GM19239 (cell line): ENCODE results near the gene SMARCA4.

Experiments used
- DNase-seq: peaks from one replicate; pipeline ENCODE4 v3.0.0; 2011; ENCODE audit warnings: low spot score; ENCODE audit not compliant: insufficient read length
- FAIRE-seq: peaks from 2 replicates; lab custom pipeline; 2011; peaks lifted over from hg19 to GRCh38; lab: Jason Lieb, UNC

Gene SMARCA4

DNA sequence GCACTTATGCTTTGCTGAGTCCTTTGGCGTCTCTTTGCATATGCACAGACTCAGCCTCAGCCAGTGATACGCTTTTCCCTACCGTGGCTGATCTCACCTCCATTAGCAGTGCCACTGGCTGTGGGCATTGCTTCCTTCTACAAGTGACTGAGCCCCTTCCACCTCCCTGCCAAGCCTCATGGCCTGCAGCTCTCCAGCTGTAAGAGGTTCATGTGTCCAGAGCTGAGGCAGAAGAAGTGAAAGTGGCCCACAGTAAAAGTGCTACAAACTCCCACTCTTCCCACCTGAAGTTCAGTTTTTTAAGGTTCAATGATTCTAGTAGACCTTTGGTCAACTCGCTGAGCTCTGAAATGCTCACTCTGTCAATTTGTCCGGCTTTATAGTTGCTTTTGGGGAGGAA is 44.7 kb downstream of the SMARCA4 start:
- DNase-seq: no peak
- no peak for FAIRE-seq

DNA sequence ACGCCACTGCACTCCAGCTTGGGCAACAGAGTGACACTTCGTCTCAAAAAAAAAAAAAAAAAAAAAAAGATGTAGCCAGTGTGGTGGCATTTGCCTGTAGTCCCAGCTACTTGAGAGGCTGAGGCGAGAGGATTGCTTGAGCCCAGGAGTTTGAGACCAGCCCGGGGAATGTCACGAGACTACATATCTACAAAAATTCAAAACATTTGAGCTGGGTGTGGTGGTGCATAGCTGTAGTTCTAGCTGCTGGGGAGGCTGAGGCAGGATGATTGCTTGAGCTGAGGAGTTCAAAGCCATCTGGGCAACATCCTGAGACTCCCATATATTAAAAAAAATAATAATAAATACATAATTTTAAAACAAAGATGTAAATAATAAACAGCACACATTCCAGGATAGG is 46.6 kb downstream of the SMARCA4 start:
- no peak for FAIRE-seq

DNA sequence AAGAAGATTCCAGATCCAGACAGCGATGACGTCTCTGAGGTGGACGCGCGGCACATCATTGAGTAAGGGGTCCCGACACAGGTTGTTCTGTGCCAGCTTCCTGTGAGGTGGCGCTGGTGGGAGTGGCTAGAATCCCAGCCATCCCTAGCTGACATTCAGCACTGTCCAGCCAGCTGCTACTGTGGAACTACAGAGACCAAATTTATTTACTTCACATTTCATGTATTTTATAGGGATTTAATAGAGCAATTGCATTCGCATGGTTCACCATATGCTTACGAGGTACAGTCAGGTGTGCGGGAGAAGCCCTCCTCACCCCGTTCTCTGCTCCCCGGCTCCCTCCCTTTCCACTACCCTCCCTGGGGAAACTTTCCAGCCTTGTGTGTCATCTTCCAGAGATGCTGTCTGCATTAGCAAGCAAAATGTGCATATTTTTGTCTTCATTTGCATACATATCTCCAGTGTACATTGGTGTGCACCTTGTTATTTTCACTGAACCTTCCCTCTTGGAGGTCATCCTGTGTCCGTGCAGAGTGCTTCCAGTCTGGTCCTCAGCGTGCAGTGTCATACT is 47.2 kb downstream of the SMARCA4 start:
- FAIRE-seq: no peak
- no peak for DNase-seq

More for the DNA sequence above, 46.6 kb downstream of the SMARCA4 start:
- no peak for DNase-seq

DNA sequence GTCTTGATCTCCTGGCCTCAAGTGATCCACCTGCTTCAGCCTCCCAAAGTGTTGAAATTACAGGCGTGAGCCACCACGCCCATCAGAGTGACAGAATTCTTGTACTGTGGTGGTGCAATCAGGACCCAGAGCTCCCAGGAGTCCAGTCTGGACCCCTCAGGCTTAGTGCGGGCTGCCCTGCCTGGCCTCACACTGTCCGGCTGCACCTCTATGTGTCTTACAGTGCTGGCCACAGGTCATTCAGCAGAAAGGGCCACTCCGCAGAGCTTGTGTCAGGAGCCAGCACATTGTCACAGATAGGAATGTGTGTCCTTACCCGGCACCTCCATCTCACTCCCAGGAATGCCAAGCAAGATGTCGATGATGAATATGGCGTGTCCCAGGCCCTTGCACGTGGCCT is 49.2 kb downstream of the SMARCA4 start:
- no peak for FAIRE-seq

DNA sequence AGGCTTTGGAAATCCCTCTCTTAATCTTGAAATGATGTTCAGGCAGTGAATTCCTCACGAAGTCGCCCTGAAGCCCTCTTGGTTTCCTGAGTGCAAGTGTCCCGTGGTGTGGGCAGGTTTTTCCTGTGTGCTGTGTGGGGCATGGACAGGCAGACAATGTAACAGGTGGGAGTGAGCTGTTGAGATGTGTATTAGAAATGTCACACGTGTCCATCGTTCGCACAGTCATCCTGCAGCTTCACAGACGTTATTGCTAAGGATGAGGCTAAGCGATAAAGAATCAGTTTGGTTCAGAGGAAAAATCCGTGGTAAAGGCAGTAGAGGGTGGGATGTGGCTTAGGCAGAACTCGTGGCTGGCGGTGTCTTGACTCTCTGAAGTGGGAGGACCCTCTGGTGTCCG is 51.7 kb downstream of the SMARCA4 start:
- DNase-seq (no peak), FAIRE-seq (no peak)

More for the DNA sequence above, 49.2 kb downstream of the SMARCA4 start:
- DNase-seq: no peak

DNA sequence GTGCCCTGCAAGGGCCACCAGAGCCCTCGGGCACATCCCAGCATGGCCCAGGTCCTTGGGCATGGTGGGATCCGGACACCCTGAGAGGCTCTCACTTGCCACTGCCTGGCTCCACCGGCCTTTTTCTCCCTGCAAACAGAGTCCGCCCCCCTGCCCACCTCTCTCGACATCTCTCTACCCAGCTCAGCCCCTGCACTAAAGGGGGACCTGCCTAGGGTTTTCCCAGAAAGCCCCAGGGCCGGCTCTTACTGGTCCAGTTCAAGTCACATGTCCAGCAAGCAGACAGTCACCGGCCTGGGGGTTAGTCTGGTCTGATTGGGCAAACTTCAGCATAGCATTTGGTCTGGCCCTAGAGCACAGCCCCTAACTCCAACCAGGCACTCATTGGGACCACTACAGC is 52.9 kb downstream of the SMARCA4 start:
- DNase-seq (no peak), FAIRE-seq (no peak)

DNA sequence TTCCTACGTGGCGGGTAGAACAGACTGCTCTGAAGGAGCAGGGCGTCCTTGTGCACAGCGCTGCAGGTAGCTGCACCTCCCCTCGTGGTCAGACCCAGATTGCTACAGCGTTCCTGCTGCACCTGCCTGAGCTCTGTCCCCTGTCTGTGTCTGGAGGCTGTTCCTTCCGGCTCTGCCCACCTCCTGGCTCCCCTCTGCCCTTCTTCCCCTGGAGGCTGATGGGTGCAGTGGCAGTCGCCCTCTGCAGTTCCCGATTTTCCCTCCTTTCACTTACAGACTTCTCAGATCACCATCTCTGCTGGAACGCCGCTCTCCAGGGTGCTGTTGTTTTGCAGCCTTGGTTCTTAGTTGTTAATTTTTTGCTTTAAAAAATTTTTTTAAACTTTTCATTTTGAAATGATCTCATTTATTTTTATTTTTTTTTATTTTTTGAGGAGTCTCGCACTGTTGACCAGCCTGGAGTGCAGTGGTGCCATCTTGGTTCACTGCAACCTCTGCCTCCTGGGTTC is 53.6 kb downstream of the SMARCA4 start:
- no peak for FAIRE-seq
- no peak for DNase-seq

DNA sequence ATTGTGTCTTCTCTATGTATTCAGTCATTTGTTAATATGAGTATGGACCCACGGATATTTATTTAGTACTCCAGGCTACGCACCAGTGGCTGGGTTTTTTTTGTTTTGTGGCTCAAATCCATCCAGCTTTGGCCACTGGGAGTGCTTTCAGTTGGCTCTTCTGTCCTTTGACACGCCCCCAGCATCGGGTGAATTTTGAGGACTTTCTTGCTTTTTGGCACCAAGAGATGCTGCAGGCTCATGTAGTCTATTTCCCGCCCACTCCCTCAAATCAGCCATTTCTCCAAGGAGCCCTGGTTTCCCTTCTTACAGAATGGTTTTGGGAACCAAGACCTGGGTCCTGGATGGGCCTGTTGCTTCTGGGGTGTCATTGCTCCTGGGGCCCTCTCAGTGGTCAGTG is 55.8 kb downstream of the SMARCA4 start:
- DNase-seq (no peak), FAIRE-seq (no peak)

DNA sequence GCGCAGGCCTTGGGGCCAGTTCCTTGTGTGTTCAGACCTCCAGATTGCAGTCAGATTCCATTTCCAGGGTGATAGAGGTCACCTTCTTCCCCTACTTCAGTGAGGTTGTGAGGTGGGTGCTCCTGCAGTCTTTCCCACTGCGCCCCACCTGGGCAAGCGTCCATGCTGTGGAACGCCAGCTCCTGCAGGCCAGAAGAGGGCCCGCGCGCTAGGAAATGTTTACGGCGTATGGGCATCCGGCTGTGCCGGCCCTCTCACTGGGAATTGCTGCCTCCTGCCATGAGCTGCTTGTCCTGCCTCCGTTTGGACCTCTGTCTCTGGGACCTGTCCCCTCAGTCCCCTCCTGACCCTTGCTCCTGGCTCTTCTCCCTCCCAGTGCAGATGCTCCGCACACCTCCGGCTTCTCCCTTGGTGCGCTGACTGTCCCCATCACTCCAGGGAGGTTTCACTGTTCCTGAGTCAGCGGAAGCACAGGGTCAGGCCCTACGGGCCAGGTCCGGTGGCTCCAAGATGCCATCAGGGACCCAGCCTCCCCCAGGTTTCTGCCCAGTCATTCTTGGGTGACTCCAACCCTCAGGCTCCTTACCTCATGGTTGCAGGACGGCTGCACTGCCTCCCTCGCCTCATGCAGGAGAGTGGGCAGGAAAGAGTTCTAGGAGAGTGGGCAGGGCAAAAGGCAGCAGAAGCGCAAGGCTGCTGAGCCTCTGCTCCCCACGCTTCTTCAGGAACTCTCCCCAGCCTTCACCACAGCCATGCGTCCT is 56.6 kb downstream of the SMARCA4 start:
- no peak for FAIRE-seq
- DNase-seq: no peak

DNA sequence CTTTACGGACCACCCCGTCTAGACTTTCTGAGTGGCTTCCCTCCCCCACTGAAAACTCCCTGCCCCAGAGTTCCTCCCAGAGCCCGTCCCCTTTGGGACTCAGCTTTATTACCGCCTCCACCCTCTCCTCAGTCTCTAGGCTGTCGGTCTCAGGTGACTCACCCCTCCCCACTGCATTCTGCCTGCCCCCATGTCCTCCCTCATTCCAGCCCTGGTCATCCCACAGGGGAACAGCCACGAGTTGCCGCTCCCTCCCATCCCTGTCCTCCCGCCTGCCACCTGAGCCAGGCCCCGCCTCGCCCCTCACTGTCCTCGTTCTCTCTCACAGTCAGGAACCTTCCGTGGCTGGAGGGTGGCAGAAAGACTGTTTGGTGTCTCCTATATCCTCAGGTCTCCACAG is 57.3 kb downstream of the SMARCA4 start:
- no peak for DNase-seq
- FAIRE-seq: no peak

DNA sequence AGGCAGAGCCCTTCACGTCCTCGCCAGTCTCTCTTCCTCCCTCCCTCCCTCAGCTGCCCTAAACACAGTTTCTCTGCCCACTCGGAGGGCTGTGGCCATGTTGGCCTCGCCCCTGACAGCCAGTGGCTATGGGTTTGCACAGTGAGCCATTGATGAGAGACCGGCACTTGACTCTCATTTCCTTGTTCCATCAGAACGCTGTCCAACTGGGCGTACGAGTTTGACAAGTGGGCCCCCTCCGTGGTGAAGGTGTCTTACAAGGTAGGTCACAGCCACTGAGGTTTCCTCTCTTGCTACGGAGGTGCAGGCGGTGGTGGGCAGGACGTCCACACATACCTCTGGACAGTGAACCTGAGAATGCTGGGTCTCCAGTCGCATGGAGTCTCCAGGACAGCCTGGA is 57.9 kb downstream of the SMARCA4 start:
- no peak for FAIRE-seq
- no peak for DNase-seq

DNA sequence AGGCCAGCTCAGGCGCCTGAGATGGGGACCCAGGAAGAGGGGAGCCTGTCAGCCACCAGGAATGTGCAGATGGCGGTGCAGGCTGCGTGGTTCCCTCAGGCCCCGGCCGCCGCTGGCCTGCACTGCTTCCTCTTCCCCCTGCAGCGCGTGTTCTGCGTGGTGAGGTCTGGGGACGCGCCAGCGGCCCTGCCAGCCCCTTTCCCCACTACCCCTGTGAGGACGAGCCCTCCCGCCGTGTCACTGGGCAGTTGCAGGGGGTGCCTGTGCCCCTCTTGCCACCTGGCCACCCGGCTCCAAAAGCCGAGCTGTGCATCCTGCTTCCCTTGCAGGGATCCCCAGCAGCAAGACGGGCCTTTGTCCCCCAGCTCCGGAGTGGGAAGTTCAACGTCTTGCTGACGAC is 58.4 kb downstream of the SMARCA4 start:
- DNase-seq (no peak), FAIRE-seq (no peak)

DNA sequence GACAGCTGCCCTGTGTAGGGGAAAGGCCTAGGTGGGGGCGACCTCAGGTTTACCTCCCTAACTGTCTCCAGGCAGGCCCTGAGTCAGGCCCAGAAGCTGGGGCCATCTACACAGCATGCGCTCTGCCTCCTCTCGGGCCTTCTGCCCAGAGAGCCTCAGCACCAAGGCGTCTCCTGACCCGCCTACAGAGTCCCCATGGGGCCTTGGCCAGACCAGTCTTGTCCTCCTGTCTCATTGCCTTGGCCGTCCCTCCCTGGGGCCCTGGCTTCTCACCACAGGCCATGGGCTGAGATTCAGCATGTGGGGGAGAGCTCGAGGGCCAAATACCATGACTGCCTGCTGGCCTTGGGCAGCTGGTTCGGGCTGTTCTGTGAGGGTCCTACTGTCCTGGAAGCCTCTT is 59.0 kb downstream of the SMARCA4 start:
- FAIRE-seq (no peak), DNase-seq (no peak)

DNA sequence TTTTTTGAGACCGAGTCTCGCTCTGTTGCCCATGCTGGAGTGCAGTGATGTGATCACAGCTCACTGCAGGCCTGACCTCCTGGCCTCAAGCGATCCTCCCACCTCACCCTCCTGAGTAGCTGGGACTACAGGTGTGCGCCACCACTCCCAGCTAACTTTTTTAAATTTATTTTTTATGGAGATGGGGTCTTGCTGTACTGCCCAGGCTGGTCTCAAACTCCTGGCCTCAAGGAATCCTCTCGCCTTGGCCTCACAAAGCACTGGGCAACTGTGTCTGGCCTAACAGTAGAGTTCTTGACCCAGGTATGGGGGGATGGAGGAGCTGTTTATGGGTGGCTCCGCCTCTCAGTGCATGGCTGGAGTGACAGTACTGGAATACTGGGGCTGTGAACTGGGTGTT is 59.6 kb downstream of the SMARCA4 start:
- FAIRE-seq: no peak

DNA sequence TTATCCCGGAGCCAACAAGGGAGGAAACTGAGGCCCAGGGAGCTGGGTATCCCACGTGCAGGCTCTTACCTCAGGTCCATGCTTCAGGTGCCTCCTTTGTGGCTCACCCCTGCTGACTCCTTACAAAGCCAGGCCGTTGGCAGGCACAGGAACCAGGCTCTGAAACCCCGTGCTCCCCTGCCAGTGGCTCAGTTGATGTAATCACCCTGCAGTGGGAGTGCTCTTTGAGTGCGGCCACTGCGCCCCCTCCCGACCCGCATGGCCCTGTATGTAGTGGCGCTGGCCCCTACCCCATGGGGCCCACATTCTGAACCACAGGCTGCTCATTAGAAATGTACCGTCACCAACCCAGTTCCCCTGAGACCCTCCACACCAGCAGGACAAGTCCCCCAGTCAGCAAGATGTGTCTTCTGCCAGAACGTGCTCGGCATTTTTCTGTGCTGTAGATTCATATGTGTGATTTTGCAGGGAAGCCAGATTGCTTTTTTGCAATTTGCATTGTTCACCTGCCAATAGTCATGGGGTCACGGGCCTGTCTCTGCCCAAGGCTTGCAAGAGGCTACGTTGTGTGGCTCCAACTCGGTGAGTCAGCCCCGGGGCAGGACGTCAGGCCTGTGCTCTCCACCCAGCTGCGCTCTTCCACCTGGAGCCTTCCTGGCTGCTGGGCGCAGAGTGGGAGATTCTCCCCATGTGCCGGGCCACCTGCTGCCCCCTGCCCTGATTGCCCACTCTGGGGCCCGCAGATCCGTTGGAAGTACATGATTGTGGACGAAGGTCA is 60.3 kb downstream of the SMARCA4 start:
- no peak for FAIRE-seq
- DNase-seq: no peak

More for the DNA sequence above, 59.6 kb downstream of the SMARCA4 start:
- no peak for DNase-seq

DNA sequence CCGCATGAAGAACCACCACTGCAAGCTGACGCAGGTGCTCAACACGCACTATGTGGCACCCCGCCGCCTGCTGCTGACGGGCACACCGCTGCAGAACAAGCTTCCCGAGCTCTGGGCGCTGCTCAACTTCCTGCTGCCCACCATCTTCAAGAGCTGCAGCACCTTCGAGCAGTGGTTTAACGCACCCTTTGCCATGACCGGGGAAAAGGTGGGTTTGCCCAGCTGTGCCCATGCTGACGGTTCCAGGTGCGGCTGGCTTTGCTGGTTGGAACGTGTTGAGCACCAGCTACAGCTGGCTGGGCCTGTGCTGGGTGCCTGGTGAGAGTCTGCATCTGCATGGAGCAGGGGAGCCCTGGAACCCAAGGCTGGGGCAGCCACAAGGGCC is 60.9 kb downstream of the SMARCA4 start:
- DNase-seq: no peak
- no peak for FAIRE-seq

DNA sequence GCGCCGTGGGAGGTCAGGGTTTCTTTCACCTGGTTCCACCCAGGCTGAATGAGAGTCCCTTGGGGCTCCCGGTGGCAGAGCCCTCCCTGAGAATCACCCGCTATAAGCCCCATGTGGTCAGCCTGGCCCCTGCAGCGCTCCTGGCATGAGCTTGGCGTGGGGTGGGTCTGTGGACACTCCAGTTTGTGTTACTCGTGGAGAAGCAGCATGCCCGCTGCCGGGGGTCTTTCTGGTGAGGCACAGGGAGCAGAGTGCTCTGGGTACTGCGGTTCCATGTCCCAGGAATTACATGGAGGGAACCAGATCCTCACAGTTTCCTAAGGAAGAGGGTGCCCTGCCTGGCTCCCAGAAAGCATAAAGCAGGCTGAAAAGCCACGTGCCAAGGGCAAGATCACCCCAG is 62.2 kb downstream of the SMARCA4 start:
- DNase-seq (no peak), FAIRE-seq (no peak)

DNA sequence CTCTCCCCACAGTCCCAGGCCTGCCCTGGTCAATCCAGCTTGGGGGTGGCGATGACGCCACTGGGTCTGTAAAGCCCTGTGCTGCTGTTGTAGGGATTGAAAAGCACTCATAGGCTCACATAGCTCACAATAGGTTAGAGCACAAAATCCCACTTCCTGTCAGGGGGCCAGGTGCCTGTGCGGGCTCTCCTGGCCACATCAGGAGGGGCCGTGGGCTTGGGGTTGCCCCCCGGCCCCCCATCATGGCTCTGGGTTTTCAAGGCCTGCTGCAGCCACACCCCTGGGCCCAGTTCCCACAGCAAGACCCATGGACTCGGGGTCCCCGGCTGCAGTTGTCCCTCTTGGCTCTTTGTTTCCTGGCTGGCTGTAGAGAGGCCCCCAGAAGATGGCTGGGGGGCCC is 62.9 kb downstream of the SMARCA4 start:
- FAIRE-seq: no peak
- DNase-seq: no peak

DNA sequence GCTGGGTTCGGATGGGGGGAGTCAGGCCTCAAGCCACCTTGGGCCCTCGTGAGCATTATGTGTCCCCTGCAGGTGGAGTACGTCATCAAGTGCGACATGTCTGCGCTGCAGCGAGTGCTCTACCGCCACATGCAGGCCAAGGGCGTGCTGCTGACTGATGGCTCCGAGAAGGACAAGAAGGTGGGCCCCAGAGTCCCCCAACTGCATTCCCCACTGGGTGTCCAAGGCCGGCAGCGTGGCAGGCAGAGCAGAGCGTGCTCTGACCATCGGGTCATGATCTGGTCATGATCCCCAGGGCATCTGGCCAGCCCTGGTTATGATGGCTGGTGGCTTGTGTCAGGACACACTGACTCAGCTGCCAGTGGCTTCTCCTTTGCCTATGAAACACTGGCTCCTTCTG is 63.4 kb downstream of the SMARCA4 start:
- no peak for DNase-seq
- FAIRE-seq: no peak

DNA sequence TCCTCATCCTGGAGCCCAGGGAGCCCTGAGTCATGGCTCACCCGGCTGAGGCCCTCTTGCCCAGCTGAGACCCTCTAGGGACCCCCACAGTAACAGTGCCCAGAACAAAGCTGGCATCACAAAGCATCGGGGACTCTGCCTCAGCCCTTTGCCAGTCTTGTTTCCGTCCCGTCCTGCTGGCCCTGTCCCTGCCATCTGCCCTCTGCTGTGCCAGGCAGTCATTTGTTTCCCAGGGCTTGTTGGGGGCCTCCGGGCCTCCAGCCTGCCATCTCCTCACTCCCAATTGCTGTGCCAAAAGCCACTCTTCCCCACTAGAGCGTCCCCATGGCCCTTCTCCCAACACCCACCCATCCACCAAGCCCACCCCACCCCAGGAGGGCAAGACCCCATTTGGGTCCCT is 64.2 kb downstream of the SMARCA4 start:
- DNase-seq (no peak), FAIRE-seq (no peak)

DNA sequence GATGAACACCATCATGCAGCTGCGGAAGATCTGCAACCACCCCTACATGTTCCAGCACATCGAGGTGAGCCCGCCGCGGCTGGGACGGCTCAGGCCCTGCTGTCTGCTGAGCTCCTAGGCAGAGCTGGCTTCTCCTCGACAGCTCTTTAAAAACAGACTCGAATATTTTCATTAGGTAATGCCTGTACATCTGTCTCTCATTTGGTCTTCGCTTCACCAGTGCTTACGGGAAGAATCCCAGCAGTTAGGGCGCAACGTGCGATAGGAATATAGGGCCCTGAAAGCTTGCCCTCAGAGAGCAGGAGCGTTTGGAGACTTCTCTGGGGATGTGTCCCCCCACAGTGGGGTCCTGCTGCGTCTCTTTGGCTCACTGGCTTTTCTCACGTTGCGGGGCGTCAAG is 64.6 kb downstream of the SMARCA4 start:
- no peak for FAIRE-seq
- no peak for DNase-seq
